ENCODE data around the gene SLC6A20. TPM values are rescaled to one million over a fixed set of nuclear protein-coding genes. Genes with fewer than 3 reads are reported as not detected.
A peak's percentile ranks its signal among the peaks of the same experiment; 100 is the strongest.

Gene SLC6A20
- total and polyA plus RNA-seq, 2 of the 13 experiments (the other 11 are each of a cell fraction or from before 2014, with no cell fraction given) = not detected

- TF ChIP-seq ZNF772 (CRISPR knock-in tag; IDR thresholded peaks at IDR 0.05) (peak; percentile 58; the same call in 1 of the 2 replicates), THAP9 (CRISPR knock-in tag; IDR thresholded peaks at IDR 0.05; ENCODE audit: borderline replicate concordance) (peak; percentile 73), ZNF841 (CRISPR knock-in tag; IDR thresholded peaks at IDR 0.05; ENCODE audit: borderline replicate concordance) (no peak), ZNF143 (CRISPR knock-in tag; IDR thresholded peaks at IDR 0.05) (peak; percentile 61; the same call in 1 of the 2 replicates), BRD4 (CRISPR knock-in tag; IDR thresholded peaks at IDR 0.05) (peak; percentile 86; the same call in 1 of the 2 replicates), ZNF878 (CRISPR knock-in tag; IDR thresholded peaks at IDR 0.05) (no peak; the same call in 1 of the 2 replicates), POLR2AphosphoS2 (IDR thresholded peaks at IDR 0.05; ENCODE audit: low read depth, low read length) (no peak), ZNF790 (CRISPR knock-in tag; IDR thresholded peaks at IDR 0.05; ENCODE audit: borderline replicate concordance) (no peak), ZNF616 (CRISPR knock-in tag; IDR thresholded peaks at IDR 0.05; ENCODE audit: low read depth) (no peak), ATF3 (CRISPR knock-in tag; IDR thresholded peaks at IDR 0.05) (0 out of 2 replicates have a peak, but pooled peaks have one; percentile 8), ATF5 (CRISPR knock-in tag; IDR thresholded peaks at IDR 0.05; ENCODE audit: low read depth) (0 out of 2 replicates have a peak, but pooled peaks have one; percentile 41), TBX2 (CRISPR knock-in tag; IDR thresholded peaks at IDR 0.05; ENCODE audit: borderline replicate concordance) (peak; percentile 83; the same call in 1 of the 2 replicates), NFIC (IDR thresholded peaks at IDR 0.05; ENCODE audit: low read length) (no peak), PLSCR1 (CRISPR knock-in tag; IDR thresholded peaks at IDR 0.05; ENCODE audit: borderline replicate concordance) (no peak), AGO2 (optimal IDR thresholded peaks at IDR 0.05; ENCODE audit: low read depth, low read length) (peak; percentile 18), PAWR (CRISPR knock-in tag; IDR thresholded peaks at IDR 0.05; ENCODE audit: borderline replicate concordance) (no peak), ZNF597 (CRISPR knock-in tag; IDR thresholded peaks at IDR 0.05) (no peak), KDM5A (IDR thresholded peaks at IDR 0.05; ENCODE audit: borderline replicate concordance, low read length) (peak; percentile 75; the same call in 1 of the 2 replicates), STAG1 (CRISPR knock-in tag; IDR thresholded peaks at IDR 0.05) (no peak), ZBTB38 (CRISPR knock-in tag; IDR thresholded peaks at IDR 0.05) (0 out of 2 replicates have a peak, but pooled peaks have one; percentile 49), ZKSCAN8 (CRISPR knock-in tag; IDR thresholded peaks at IDR 0.05; ENCODE audit: borderline replicate concordance) (no peak), KDM1A (CRISPR knock-in tag; IDR thresholded peaks at IDR 0.05) (no peak), ZNF615 (CRISPR knock-in tag; IDR thresholded peaks at IDR 0.05; ENCODE audit: borderline replicate concordance) (no peak), AGO1 (IDR thresholded peaks at IDR 0.05; ENCODE audit: low read depth, low read length, poor library complexity, severe bottlenecking) (no peak)
Measured at GRCh38 chr3:45841757-45842491, 45.6 kb upstream of the SLC6A20 start, which contains the start of gene LZTFL1 (continued).
